C4-2B (cell line): Measurements from ENCODE around the gene C9orf43.

Experiments used
- CTCF ChIP-seq: fragments of 450-650 bp; conservative IDR thresholded peaks from 2 replicates; pipeline ENCODE4 v1.5.1; 2017; ENCODE audit warnings: mild to moderate bottlenecking
- ZFX ChIP-seq: fragments of 450-650 bp; IDR thresholded peaks from 2 replicates; pipeline ENCODE4 v1.6.1; 2017

GRCh38 chr9:113380869-113381378 is 29.6 kb upstream of the C9orf43 start:
- TF ChIP-seq CTCF (no peak), ZFX (no peak)
